ENCODE results near the gene BRIX1. TPM values are rescaled to one million over a fixed set of nuclear protein-coding genes. Genes with fewer than 3 reads are reported as not detected.
A peak's percentile ranks its signal among the peaks of the same experiment; 100 is the strongest.

BRIX1 gene
- total and polyA plus RNA-seq, 2 of the 13 experiments (the other 11 are each of a cell fraction or from before 2014, with no cell fraction given): 23.6 to 78.4 TPM

DNA sequence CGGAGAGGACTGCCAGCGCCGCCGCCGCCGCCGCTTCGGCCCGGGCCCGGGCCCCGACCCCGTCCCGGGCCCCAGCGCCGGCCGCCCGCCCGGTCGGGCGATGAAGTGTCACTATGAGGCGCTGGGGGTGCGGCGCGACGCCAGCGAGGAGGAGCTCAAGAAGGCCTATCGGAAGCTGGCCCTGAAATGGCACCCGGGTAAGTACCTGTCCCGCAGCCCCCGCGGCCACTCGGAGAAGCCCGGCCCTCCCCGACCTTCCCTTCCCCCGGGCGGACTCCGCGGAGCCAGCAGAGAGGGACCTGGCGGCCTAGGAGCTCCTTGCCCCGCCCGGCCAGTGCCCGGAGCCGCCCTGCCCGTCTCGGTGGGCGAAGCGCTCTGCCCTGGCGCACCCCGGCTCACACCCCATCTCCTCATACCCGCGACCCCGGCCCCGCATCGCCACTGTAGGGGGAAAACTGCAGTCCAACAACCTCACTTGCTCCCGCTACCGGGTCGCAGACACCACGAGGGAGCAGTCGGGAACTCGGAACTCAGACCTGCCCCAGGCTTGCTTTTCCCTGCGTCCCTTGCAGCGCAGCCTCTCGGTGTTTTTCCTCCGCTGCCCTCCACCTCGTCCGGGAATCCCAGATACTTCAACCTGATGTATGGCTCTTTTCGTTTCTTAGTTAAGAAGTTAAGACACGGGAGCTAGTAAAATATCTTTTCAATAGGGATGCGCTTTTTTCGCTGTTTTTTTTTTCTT lies 14.4 kb downstream of the BRIX1 start (continued):
- TF ChIP-seq, protein P1, sequence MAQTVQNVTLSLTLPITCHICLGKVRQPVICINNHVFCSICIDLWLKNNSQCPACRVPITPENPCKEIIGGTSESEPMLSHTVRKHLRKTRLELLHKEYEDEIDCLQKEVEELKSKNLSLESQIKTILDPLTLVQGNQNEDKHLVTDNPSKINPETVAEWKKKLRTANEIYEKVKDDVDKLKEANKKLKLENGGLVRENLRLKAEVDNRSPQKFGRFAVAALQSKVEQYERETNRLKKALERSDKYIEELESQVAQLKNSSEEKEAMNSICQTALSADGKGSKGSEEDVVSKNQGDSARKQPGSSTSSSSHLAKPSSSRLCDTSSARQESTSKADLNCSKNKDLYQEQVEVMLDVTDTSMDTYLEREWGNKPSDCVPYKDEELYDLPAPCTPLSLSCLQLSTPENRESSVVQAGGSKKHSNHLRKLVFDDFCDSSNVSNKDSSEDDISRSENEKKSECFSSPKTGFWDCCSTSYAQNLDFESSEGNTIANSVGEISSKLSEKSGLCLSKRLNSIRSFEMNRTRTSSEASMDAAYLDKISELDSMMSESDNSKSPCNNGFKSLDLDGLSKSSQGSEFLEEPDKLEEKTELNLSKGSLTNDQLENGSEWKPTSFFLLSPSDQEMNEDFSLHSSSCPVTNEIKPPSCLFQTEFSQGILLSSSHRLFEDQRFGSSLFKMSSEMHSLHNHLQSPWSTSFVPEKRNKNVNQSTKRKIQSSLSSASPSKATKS (CRISPR knock-in tag; IDR thresholded peaks at IDR 0.05): no peak
- TF ChIP-seq, protein P2, sequence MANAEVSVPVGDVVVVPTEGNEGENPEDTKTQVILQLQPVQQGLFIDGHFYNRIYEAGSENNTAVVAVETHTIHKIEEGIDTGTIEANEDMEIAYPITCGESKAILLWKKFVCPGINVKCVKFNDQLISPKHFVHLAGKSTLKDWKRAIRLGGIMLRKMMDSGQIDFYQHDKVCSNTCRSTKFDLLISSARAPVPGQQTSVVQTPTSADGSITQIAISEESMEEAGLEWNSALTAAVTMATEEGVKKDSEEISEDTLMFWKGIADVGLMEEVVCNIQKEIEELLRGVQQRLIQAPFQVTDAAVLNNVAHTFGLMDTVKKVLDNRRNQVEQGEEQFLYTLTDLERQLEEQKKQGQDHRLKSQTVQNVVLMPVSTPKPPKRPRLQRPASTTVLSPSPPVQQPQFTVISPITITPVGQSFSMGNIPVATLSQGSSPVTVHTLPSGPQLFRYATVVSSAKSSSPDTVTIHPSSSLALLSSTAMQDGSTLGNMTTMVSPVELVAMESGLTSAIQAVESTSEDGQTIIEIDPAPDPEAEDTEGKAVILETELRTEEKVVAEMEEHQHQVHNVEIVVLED (CRISPR knock-in tag; IDR thresholded peaks at IDR 0.05; ENCODE audit: borderline replicate concordance): peak; percentile 45; the same call in 1 of the 2 replicates
- TF ChIP-seq TAF1 (CRISPR knock-in tag; IDR thresholded peaks at IDR 0.05) (peak; percentile 70), CAMTA2 (CRISPR knock-in tag; IDR thresholded peaks at IDR 0.05; ENCODE audit: borderline replicate concordance) (no peak), ZFP37 (CRISPR knock-in tag; IDR thresholded peaks at IDR 0.05; ENCODE audit: borderline replicate concordance) (0 out of 2 replicates have a peak, but pooled peaks have one; percentile 58), ZNF546 (CRISPR knock-in tag; conservative IDR thresholded peaks at IDR 0.05) (no peak), DR1 (CRISPR knock-in tag; IDR thresholded peaks at IDR 0.05) (0 out of 2 replicates have a peak, but pooled peaks have one; percentile 46), GABPB1 (CRISPR knock-in tag; IDR thresholded peaks at IDR 0.05) (peak; percentile 33; the same call in 1 of the 2 replicates), NFYB (CRISPR knock-in tag; IDR thresholded peaks at IDR 0.05) (0 out of 2 replicates have a peak, but pooled peaks have one; percentile 6), HOXA3 (CRISPR knock-in tag; IDR thresholded peaks at IDR 0.05) (no peak), ARNT2 (CRISPR knock-in tag; IDR thresholded peaks at IDR 0.05; ENCODE audit: low read depth) (no peak; the same call in 1 of the 2 replicates), ZNF430 (CRISPR knock-in tag; IDR thresholded peaks at IDR 0.05) (no peak), RXRA (CRISPR knock-in tag; IDR thresholded peaks at IDR 0.05) (0 out of 2 replicates have a peak, but pooled peaks have one; percentile 14)
- TF ChIP-seq, protein P3, sequence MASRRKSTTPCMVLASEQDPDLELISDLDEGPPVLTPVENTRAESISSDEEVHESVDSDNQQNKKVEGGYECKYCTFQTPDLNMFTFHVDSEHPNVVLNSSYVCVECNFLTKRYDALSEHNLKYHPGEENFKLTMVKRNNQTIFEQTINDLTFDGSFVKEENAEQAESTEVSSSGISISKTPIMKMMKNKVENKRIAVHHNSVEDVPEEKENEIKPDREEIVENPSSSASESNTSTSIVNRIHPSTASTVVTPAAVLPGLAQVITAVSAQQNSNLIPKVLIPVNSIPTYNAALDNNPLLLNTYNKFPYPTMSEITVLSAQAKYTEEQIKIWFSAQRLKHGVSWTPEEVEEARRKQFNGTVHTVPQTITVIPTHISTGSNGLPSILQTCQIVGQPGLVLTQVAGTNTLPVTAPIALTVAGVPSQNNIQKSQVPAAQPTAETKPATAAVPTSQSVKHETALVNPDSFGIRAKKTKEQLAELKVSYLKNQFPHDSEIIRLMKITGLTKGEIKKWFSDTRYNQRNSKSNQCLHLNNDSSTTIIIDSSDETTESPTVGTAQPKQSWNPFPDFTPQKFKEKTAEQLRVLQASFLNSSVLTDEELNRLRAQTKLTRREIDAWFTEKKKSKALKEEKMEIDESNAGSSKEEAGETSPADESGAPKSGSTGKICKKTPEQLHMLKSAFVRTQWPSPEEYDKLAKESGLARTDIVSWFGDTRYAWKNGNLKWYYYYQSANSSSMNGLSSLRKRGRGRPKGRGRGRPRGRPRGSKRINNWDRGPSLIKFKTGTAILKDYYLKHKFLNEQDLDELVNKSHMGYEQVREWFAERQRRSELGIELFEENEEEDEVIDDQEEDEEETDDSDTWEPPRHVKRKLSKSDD (CRISPR knock-in tag; IDR thresholded peaks at IDR 0.05; ENCODE audit: low read depth): 0 out of 2 replicates have a peak, but pooled peaks have one; percentile 44
- TF ChIP-seq, protein P4, sequence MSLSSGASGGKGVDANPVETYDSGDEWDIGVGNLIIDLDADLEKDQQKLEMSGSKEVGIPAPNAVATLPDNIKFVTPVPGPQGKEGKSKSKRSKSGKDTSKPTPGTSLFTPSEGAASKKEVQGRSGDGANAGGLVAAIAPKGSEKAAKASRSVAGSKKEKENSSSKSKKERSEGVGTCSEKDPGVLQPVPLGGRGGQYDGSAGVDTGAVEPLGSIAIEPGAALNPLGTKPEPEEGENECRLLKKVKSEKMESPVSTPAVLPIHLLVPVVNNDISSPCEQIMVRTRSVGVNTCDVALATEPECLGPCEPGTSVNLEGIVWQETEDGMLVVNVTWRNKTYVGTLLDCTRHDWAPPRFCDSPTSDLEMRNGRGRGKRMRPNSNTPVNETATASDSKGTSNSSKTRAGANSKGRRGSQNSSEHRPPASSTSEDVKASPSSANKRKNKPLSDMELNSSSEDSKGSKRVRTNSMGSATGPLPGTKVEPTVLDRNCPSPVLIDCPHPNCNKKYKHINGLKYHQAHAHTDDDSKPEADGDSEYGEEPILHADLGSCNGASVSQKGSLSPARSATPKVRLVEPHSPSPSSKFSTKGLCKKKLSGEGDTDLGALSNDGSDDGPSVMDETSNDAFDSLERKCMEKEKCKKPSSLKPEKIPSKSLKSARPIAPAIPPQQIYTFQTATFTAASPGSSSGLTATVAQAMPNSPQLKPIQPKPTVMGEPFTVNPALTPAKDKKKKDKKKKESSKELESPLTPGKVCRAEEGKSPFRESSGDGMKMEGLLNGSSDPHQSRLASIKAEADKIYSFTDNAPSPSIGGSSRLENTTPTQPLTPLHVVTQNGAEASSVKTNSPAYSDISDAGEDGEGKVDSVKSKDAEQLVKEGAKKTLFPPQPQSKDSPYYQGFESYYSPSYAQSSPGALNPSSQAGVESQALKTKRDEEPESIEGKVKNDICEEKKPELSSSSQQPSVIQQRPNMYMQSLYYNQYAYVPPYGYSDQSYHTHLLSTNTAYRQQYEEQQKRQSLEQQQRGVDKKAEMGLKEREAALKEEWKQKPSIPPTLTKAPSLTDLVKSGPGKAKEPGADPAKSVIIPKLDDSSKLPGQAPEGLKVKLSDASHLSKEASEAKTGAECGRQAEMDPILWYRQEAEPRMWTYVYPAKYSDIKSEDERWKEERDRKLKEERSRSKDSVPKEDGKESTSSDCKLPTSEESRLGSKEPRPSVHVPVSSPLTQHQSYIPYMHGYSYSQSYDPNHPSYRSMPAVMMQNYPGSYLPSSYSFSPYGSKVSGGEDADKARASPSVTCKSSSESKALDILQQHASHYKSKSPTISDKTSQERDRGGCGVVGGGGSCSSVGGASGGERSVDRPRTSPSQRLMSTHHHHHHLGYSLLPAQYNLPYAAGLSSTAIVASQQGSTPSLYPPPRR (CRISPR knock-in tag; IDR thresholded peaks at IDR 0.05; ENCODE audit: borderline replicate concordance): peak; percentile 47; the same call in 1 of the 2 replicates

All from HepG2 (cell line).